Lower leg skin (tissue), 4 donors: ENCODE results near the gene RIC3. TPM values are rescaled to one million over a fixed set of nuclear protein-coding genes. Genes with fewer than 3 reads are reported as not detected.
A peak's percentile ranks its signal among the peaks of the same experiment; 100 is the strongest.

ENCODE experiments used
- DNase-seq, 2 donors: peaks; one replicate each; pipeline ENCODE4 v3.0.0-alpha.2; 2019; ENCODE audit warnings: low spot score in 2 of 2
- H3K4me3 ChIP-seq: fragments of 200-600 bp; sonication (generic); 2 replicates; pipeline ENCODE4 v1.5.1; 2017; ENCODE audit warnings: mild to moderate bottlenecking, low read depth; ENCODE audit not compliant: poor library complexity, severe bottlenecking
- POLR2A ChIP-seq, 2 donors: fragments of 450-650 bp; IDR thresholded peaks; one replicate each; pipeline ENCODE4 v1.6.1; 2016 to 2017; ENCODE audit warnings: antibody characterized with exemption in 2 of 2, mild to moderate bottlenecking in 1 of 2, moderate library complexity in 1 of 2
- WGBS, 2 donors: methylation state at CpG; one replicate each; pipeline ENCODE4 v1.1.5; 2018; 5-methylcytosine and 5-hydroxymethylcytosine counted together
- intact Hi-C: fragments of 100-400 bp; cut with DNase I; formaldehyde crosslinking; loops from one replicate; pipeline ENCODE4 v1.15.0; 2023; ENCODE audit warnings: low total_unique reads
- total RNA-seq, 4 donors: library from RNA; depleted of rRNA; stranded (reverse); fragments of >200 nt; gene quantifications; one replicate each; pipeline ENCODE4 v1.1.0, GENCODE V29; 2016
- TF ChIP-seq, protein P1 (sequence below), 3 donors: fragments of 450-650 bp; IDR thresholded peaks; one replicate each; pipeline ENCODE4 v1.5.1; 2016; ENCODE audit warnings: antibody characterized with exemption in 3 of 3, mild to moderate bottlenecking in 3 of 3, moderate library complexity in 2 of 3

Gene RIC3
- total RNA-seq, 4 donors from 2014 or later = 13.7 to 39.3 (median 18.3) TPM

DNA sequence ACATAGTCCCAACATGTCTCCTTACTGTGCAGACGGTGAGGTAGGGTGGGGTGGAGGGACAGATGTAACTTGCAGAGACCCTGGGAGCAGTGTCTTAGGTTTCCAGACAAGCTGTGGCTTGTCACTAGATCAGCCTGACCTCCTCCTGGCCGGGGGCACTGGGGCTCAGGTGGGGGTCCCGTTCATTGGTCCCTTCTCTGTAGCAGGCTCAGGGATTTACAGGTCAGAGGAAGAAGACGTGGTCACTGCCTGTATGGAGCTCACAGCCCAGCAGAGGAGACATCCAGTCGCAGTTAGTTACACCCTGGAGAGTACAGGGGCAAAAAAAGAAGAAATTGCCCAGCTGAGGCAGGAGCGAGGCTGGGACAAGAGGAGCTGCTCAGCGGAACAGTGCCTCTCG is 109.8 kb downstream of the RIC3 start:
- TF ChIP-seq, protein P1, sequence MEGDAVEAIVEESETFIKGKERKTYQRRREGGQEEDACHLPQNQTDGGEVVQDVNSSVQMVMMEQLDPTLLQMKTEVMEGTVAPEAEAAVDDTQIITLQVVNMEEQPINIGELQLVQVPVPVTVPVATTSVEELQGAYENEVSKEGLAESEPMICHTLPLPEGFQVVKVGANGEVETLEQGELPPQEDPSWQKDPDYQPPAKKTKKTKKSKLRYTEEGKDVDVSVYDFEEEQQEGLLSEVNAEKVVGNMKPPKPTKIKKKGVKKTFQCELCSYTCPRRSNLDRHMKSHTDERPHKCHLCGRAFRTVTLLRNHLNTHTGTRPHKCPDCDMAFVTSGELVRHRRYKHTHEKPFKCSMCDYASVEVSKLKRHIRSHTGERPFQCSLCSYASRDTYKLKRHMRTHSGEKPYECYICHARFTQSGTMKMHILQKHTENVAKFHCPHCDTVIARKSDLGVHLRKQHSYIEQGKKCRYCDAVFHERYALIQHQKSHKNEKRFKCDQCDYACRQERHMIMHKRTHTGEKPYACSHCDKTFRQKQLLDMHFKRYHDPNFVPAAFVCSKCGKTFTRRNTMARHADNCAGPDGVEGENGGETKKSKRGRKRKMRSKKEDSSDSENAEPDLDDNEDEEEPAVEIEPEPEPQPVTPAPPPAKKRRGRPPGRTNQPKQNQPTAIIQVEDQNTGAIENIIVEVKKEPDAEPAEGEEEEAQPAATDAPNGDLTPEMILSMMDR (IDR thresholded peaks at IDR 0.05) = no peak
- DNase-seq = peak in 1 of 2 donors; percentile 71
- WGBS, 2 donors = 71 to 80% methylated on average over 8 of the region's 8 CpGs
- H3K4me3 ChIP-seq = no peak overlapping the region
- intact Hi-C loops = no loop called here

DNA sequence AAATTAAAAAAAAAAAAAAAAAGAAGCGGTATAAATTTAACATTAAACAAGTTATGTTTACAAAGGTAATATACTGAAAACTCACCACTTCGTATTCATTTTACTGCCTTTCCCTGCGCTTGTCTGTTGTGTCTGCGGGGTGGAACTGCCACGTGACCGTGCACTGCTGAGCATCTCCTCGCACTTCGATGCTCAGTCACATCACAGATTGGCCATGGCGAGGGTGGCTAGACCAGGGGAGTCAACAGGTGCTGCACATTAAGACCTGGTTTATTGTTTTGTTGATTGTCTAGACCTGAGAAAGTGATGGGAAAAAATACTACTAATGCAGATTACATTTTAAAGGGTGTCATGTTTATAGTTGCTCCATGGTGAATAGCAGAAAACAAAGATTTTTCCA is 110.6 kb downstream of the RIC3 start:
- no peak for TF ChIP-seq POLR2A (IDR thresholded peaks at IDR 0.05)
- TF ChIP-seq, protein P1 (IDR thresholded peaks at IDR 0.05) = no peak
- intact Hi-C loops = no loop called here
- no peak overlapping the region for H3K4me3 ChIP-seq
- WGBS, 2 donors = 95 to 97% methylated on average over 9 of the region's 9 CpGs
- no peak for DNase-seq

DNA sequence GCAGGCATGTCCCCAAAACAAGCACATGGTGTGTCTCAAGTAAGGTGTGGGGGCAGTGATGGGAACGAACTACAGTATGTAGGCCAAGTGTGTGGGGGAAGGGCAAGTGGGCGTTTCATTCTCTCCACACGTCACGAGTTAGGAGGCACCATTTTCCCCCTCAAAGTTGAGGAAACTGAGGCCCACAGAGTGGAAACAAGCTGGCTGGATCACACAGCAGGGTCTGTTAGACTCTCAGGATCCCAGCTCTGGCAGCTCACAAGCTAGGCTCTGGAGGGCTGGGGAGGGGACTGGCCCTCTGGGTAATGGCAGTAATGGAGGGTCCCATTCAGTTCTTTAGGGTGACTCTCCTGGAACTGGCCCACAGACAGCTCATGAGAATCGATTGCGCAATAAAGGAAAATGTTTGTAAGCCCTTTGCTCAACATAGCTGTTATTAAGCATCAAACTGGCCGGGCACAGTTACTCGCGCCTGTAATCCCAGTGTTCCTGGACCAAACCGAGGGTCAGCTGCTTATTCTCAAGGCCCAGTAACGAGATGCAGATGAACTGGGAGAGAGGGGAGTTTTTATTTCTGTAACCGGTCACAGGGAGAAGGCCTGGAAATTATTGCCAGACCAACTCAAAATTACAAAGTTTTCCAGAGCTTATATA is 111.9 kb downstream of the RIC3 start:
- WGBS, 2 donors = 54 to 65% methylated on average over 12 of the region's 12 CpGs
- peak; percentile 87 to 92 for DNase-seq
- no peak for TF ChIP-seq POLR2A (IDR thresholded peaks at IDR 0.05)
- TF ChIP-seq, protein P1 (IDR thresholded peaks at IDR 0.05) = no peak
- no peak overlapping the region for H3K4me3 ChIP-seq
- intact Hi-C loops = no loop called here

Other genes starting within 250 kb of the RIC3 start
- gene OR10A6, start 237.8 kb downstream of the RIC3 start, total RNA-seq = under 1 TPM in 3 of 4 donors, not detected in 1; 0.08 to 0.21 (median 0.17) TPM
- gene OR10A3, start 227.3 kb downstream of the RIC3 start, total RNA-seq = 1 to 10 TPM in 1 of 4 donors, under 1 TPM in 1, not detected in 2; 0.34 to 2.7 TPM
- 100 to 1,000 TPM in 1 of 4 donors, 10 to 100 TPM in 3; 56.7 to 115 (median 73.6) TPM for gene NLRP10, start 203.6 kb downstream of the RIC3 start, total RNA-seq
- gene EIF3F, start 181.7 kb downstream of the RIC3 start, total RNA-seq = 100 to 1,000 TPM; 316 to 432 (median 384) TPM
- gene TUB, start 87.8 kb downstream of the RIC3 start, total RNA-seq = 1 to 10 TPM; 1.2 to 4.8 (median 2.5) TPM
- gene LMO1, start 94.9 kb upstream of the RIC3 start, total RNA-seq = 10 to 100 TPM in 1 of 4 donors, 1 to 10 TPM in 3; 7.0 to 19.3 (median 8.4) TPM